CD4-positive, alpha-beta T cell treated with Interleukin-21 for 1 hour (primary cell): Measurements from ENCODE around the gene AADAC.
A peak's percentile ranks its signal among the peaks of the same experiment; 100 is the strongest.
"Not testable (repeated sequence)": the region's sequence is repeated elsewhere in the genome, so short reads cannot be mapped to it uniquely, and the experiment has no call there.

Experiments used
- DNase-seq: peaks from one replicate; pipeline ENCODE4 v3.0.0-alpha.2; 2020

AADAC gene

GRCh38 chr3:151800431-151800830 lies 13.5 kb upstream of the AADAC start:
- no peak for DNase-seq

GRCh38 chr3:151804267-151804666 lies 9.6 kb upstream of the AADAC start:
- no peak for DNase-seq

DNA sequence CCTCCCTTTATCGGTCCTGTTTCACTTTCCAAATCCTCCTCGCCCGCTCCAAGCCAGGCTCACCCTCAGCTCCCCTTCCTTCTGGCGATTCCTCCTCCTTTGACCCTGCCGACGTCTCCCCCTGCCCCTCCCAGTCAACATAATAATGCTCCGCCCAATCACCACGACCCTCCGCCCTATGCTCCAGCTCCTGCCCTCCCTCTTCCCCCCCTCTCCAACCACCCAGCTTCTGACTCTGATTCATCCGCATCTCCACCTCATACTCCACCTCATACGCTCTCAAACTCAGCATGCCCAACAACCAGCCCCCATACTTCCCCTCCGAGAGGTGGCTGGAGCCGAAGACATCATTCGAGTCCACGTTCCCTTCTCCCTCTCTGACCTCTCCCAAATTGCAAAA lies 7.1 kb upstream of the AADAC start:
- no peak for DNase-seq

DNA sequence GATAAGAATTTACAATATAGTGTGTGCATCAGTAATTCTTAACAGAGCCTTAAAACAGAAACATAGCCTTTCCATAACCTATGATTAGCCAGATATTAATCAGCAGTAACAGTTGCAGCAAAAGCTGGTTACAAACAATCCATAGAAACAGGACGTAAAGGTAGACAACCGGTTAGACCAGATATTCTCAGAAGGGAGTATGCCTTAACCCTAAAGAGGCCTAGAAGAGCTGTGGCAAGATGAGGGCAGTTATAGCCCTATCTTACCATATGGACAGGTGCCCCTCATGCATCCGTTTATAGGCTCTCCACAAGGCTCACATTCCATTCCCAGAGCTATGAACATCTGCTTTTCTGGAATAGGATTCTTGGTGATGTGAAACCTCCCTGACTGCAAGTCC lies 5.0 kb upstream of the AADAC start:
- DNase-seq, result not testable (repeated sequence)

GRCh38 chr3:151811474-151811873 lies 2.4 kb upstream of the AADAC start:
- no peak for DNase-seq

DNA sequence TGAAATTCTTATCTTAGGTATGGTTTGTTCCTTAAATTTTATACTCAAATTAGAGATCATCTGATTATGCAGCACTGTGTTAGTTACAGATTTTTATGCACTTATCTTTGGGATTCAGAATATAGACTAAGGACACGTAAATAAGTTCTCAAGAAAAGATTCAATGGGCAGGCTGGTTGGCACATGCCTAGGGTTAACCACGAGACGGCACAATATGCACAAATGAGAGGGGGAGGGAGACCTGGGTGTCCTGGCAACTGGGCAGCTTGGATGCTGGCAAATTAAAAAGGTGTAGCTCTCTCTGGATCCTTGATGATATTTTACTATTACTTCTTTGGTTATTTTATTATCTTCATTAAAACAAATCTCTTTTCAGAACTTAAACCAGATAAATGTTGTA lies 672 bp downstream of the AADAC start:
- no peak for DNase-seq

- no peak for DNase-seq
Observed at GRCh38 chr3:151816091-151816604, 2.2 kb downstream of the AADAC start.

DNA sequence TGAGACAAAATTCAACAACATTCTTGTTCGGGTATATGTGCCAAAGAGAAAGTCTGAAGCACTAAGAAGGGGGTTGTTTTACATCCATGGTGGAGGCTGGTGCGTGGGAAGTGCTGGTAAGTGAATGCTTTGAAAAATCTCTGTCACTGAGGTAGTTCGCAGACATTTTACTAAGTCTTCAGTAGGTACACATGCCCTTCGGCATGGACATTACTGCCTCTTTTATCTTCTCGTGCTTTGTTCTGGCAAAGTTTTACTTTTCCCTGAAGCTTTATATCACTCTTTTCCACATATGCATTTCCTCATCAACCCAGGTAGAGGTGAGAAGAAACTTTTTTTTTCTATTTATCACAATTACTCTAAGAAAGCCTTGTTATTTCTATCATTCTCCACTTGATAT lies 3.6 kb downstream of the AADAC start:
- DNase-seq, result no peak

DNA sequence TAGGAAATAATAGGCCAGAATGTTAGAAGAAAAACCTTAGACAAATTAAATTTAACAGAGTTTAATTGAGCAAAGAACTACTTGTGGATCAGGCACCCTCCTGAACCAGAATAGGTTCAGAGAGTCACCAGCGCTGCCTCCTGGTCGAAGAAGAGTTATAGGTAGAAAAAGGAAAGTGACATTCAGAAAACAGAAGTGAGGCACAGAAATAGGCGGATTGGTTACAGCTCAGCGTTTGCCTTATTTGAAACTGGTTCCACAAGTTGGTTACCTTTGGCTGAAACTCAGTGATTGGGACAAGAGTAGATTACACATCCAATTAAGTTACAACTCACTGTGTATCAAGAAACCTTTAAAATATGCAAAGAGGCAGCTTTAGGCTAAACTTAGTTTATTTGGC lies 4.4 kb downstream of the AADAC start:
- no peak for DNase-seq

- no peak for DNase-seq
Observed at GRCh38 chr3:151819910-151820309, 6.0 kb downstream of the AADAC start.

DNA sequence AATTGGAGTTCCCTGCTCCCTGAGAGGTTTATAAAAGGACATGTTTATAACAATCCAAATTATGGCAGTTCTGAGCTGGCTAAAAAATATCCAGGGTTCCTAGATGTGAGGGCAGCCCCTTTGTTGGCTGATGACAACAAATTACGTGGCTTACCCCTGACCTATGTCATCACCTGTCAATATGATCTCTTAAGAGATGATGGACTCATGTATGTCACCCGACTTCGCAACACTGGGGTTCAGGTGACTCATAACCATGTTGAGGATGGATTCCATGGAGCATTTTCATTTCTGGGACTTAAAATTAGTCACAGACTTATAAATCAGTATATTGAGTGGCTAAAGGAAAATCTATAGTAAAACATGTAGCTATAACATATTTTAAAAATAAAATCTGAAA lies 13.9 kb downstream of the AADAC start:
- no peak for DNase-seq

DNA sequence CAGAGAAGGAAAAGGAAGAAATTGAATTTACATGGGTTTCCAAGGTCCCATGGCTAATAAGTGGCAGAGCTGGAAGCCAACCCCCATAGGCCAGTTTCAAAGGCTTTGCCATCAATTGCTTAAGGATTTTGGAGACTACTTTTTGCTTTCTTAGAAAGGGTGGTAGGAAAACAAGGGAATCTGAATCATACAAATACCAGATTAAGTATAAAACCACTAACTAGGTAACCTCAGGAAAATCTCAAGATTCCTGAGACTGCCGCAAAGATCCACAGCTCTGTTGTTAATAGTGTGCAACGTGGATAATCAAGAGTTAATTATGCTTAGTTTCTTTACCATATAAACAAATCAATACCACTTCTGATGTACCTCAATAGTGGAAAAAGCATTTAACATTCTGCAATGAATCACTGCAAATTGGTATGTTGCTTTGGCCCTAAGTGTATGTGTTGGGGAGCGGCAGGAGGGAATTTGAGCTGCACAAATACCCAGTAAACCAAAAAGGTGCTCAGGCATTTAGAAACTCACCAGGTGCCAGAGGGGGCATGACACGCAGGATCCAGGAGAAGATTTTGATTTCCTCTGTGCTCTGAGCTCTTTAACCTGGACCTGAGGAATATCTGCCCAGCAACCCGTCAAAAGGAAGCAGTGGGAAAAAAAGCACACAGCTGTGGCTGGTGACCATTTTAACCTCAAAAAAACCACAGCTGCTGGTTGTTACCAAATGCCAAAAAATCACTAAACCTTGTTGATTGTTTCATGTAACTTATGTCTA lies 22.0 kb downstream of the AADAC start:
- no peak for DNase-seq

DNA sequence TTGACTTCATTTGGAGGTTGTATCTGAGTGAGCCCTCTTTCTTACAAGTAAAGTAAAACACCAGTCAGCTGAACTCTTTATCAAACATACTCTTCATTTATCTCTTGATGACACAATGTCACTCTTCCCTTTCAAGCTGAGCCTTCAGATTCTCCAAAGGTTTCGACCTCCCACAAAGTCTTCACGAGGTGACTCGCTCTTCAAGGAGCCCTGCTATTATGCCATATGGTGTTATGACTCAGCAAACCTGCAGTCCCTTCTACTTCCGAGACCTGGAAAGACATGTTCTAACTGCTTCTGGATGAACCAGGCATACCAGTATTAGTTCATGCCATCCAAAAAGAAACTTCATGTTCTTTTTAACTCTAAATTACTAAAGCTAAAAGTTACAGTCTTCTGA lies 23.1 kb downstream of the AADAC start:
- DNase-seq, result no peak

GRCh38 chr3:151838574-151839312 lies 24.8 kb downstream of the AADAC start:
- DNase-seq, result peak; percentile 48

GRCh38 chr3:151839313-151839631 lies 25.4 kb downstream of the AADAC start:
- DNase-seq, result no peak

DNA sequence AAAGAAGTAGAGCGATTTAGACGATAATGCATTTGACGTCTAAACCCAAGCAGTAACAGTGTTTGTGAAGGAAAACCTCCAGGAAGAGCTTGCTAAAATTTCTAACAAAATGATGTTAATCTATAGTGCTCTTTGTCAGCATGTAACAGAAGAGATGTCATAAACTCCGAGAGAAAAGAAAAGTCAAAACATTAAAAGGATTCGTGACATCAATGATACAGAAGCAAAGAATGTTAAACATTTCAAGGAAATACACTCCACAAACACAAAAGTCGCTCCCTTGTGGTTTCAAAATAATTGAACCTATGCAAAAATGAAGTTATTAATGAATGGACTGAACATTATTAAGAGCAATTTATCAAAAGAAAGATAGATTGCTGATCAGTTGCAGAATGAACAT lies 27.9 kb downstream of the AADAC start:
- no peak for DNase-seq

DNA sequence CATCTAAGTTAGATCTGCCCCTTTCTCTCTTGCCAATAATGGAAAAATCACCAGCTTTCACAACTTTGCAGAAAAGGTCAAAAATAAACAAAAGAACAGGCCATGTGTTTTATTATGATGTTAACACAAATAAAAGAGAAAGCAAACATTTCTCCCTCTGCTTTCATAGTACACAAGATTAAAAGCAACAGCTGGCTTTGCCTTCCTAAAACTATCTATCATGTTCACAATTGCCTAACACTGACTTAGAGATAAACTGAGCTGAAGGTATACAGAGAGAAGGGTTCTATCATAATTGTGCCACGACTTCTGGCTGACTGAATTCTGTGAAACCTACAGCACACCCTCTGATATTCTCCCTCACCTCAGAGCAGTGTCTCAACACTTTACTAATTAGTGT lies 29.4 kb downstream of the AADAC start:
- no peak for DNase-seq

GRCh38 chr3:151845306-151845905 lies 31.5 kb downstream of the AADAC start:
- no peak for DNase-seq

GRCh38 chr3:151850065-151850464 lies 36.1 kb downstream of the AADAC start:
- not testable (repeated sequence) for DNase-seq

GRCh38 chr3:151852074-151852811 lies 38.3 kb downstream of the AADAC start:
- DNase-seq, result no peak

GRCh38 chr3:151856118-151856517 lies 42.2 kb downstream of the AADAC start:
- no peak for DNase-seq

DNA sequence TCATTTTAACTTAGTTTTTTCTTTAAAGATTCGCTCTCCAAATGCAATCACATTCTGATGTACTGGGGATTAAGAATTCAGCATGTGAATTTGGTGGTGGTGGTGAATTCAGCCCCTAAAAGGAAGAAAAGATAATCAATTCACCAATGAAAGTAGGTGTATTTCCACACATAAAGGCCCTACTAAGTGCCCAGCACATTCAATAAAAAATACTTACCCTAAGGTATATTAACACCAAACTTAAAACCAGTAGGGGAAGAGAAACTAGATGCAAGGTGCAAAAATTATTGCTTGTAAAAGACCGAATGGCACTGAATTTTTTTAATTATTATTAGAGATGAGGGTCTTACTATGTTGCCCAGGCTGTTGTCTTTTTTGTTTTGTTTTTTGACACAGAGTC lies 42.7 kb downstream of the AADAC start:
- DNase-seq, result no peak

GRCh38 chr3:151859233-151859673 lies 45.3 kb downstream of the AADAC start:
- no peak for DNase-seq
